Cardiac septum (tissue), 1 donor: ENCODE results near the gene SLC13A5. TPM values are rescaled to one million over a fixed set of nuclear protein-coding genes. Genes with fewer than 3 reads are reported as not detected.
A peak's percentile ranks its signal among the peaks of the same experiment; 100 is the strongest.
"Not testable (repeated sequence)": the region's sequence is repeated elsewhere in the genome, so short reads cannot be mapped to it uniquely, and the experiment has no call there.

Experiments
- DNase-seq: peaks from one replicate; pipeline ENCODE4 v3.0.0-alpha.2; 2020; ENCODE audit warnings: low spot score
- intact Hi-C: fragments of 100-400 bp; cut with DNase I; formaldehyde crosslinking; loops from one replicate; pipeline ENCODE4 v1.14.0; 2022
- long read RNA-seq: library from polyadenylated mRNA; unstranded; transcript quantifications from one replicate; pipeline ENCODE4 v2.0.0, GENCODE V29; 2021
- total RNA-seq: library from RNA; stranded (reverse); fragmentation: NEBNext Ultra II Directional; extraction: Animal tissue kit (Norgen Biotek cat#: 25700); gene quantifications from one replicate; pipeline ENCODE4 v1.2.1, GENCODE V29; 2021
- donor health status: DM: no; HTN: no; CAD: no.

The SLC13A5 gene
- total RNA-seq, result 0.11 TPM
- long read RNA-seq, result 0 reads

GRCh38 chr17:6713130-6713917 lies at the start of gene SLC13A5:
TSS of gene SLC13A5 (minus strand) at chr17:6713369. CDS start at chr17:6713333, 36 bp downstream.
- DNase-seq, result peak; percentile 67

GRCh38 chr17:6761779-6762178 lies 48.6 kb upstream of the SLC13A5 start:
- intact Hi-C loops, result no loop called here

More at GRCh38 chr17:6713130-6713917, at the start of gene SLC13A5:
- intact Hi-C loops, result no loop called here

GRCh38 chr17:6757747-6758146 lies 44.6 kb upstream of the SLC13A5 start:
- DNase-seq, result no peak
- intact Hi-C loops, result no loop called here

More at GRCh38 chr17:6761779-6762178, 48.6 kb upstream of the SLC13A5 start:
- DNase-seq, result no peak

- intact Hi-C loops, result no loop called here
- no peak for DNase-seq
Observed at GRCh38 chr17:6756425-6757031, 43.4 kb upstream of the SLC13A5 start.

GRCh38 chr17:6755731-6756184 lies 42.6 kb upstream of the SLC13A5 start, which contains the start of gene XAF1:
TSS of gene XAF1 (plus strand) at chr17:6756046. CDS start at chr17:6756079, 33 bp downstream.
- intact Hi-C loops, result no loop called here
- peak; percentile 80 for DNase-seq

- no peak for DNase-seq
- intact Hi-C loops, result no loop called here
Observed at GRCh38 chr17:6755281-6755680, 42.1 kb upstream of the SLC13A5 start.

- intact Hi-C loops, result loop anchor here (5.0 kb wide), 1 partner anchor 269 kb away; the partner anchor contains the start of gene BCL6B
- no peak for DNase-seq
Observed at GRCh38 chr17:6753546-6753945, 40.4 kb upstream of the SLC13A5 start.

- DNase-seq, result peak; percentile 89
- intact Hi-C loops, result loop anchor here (5.0 kb wide), 1 partner anchor 269 kb away; the partner anchor contains the start of gene BCL6B
Observed at GRCh38 chr17:6753006-6753445, 39.9 kb upstream of the SLC13A5 start.

GRCh38 chr17:6752068-6752909 lies 39.1 kb upstream of the SLC13A5 start:
- no peak for DNase-seq

GRCh38 chr17:6749519-6749918 lies 36.4 kb upstream of the SLC13A5 start:
- intact Hi-C loops, result no loop called here

More at GRCh38 chr17:6752068-6752909, 39.1 kb upstream of the SLC13A5 start:
- intact Hi-C loops, result loop anchor here (5.0 kb wide), 1 partner anchor 270 kb away; the partner anchor contains the start of gene BCL6B

GRCh38 chr17:6748617-6749016 lies 35.4 kb upstream of the SLC13A5 start:
- no peak for DNase-seq

More at GRCh38 chr17:6749519-6749918, 36.4 kb upstream of the SLC13A5 start:
- DNase-seq, result no peak

GRCh38 chr17:6746665-6747064 lies 33.5 kb upstream of the SLC13A5 start:
- intact Hi-C loops, DNase-seq: not testable (repeated sequence)

More at GRCh38 chr17:6748617-6749016, 35.4 kb upstream of the SLC13A5 start:
- intact Hi-C loops, result no loop called here

GRCh38 chr17:6729531-6729930 lies 16.4 kb upstream of the SLC13A5 start:
- intact Hi-C loops, result no loop called here
- DNase-seq, result no peak

- intact Hi-C loops, result no loop called here
Observed at GRCh38 chr17:6724009-6724408, 10.8 kb upstream of the SLC13A5 start.

GRCh38 chr17:6721744-6722143 lies 8.6 kb upstream of the SLC13A5 start:
- intact Hi-C loops, result no loop called here
- no peak for DNase-seq

More at GRCh38 chr17:6724009-6724408, 10.8 kb upstream of the SLC13A5 start:
- DNase-seq, result no peak

- intact Hi-C loops, result no loop called here
Observed at GRCh38 chr17:6716736-6717135, 3.6 kb upstream of the SLC13A5 start.

GRCh38 chr17:6714315-6714874 lies 1.2 kb upstream of the SLC13A5 start:
- intact Hi-C loops, result no loop called here
- DNase-seq, result peak; percentile 73

More at GRCh38 chr17:6716736-6717135, 3.6 kb upstream of the SLC13A5 start:
- DNase-seq, result no peak

- DNase-seq, result no peak
- intact Hi-C loops, result no loop called here
Observed at GRCh38 chr17:6713918-6714271, 726 bp upstream of the SLC13A5 start.

GRCh38 chr17:6712854-6713129 lies 377 bp downstream of the SLC13A5 start:
- intact Hi-C loops, result no loop called here
- peak; percentile 70 for DNase-seq
